HG03354 (cell line): ENCODE measurements around the gene CLMP.

Source experiments
- ATAC-seq: cut with Tn5 transposase; IDR thresholded peaks from one replicate; pipeline ENCODE4 v1.9.1; 2021; ENCODE audit warnings: mild to moderate bottlenecking; ENCODE audit not compliant: unreplicated experiment, poor library complexity, severe bottlenecking

Gene CLMP

GRCh38 chr11:123194337-123195187, 486 bp downstream of the CLMP start:
- ATAC-seq = no peak

- no peak for ATAC-seq
Measured at GRCh38 chr11:123193742-123194141, 1.3 kb downstream of the CLMP start.

- ATAC-seq = no peak
Measured at GRCh38 chr11:123191939-123192338, 3.1 kb downstream of the CLMP start.

GRCh38 chr11:123190518-123190917, 4.5 kb downstream of the CLMP start:
- ATAC-seq = no peak

GRCh38 chr11:123188508-123189165, 6.4 kb downstream of the CLMP start:
- no peak for ATAC-seq

GRCh38 chr11:123187665-123188507, 7.2 kb downstream of the CLMP start:
- ATAC-seq = no peak

GRCh38 chr11:123187248-123187647, 7.8 kb downstream of the CLMP start:
- ATAC-seq = no peak

- no peak for ATAC-seq
Measured at GRCh38 chr11:123186286-123186685, 8.8 kb downstream of the CLMP start.

- no peak for ATAC-seq
Measured at GRCh38 chr11:123185326-123185725, 9.7 kb downstream of the CLMP start.

- ATAC-seq = no peak
Measured at GRCh38 chr11:123184531-123184930, 10.5 kb downstream of the CLMP start.

GRCh38 chr11:123183391-123184099, 11.5 kb downstream of the CLMP start:
- peak; percentile 45 for ATAC-seq

GRCh38 chr11:123181767-123182500, 13.1 kb downstream of the CLMP start:
- no peak for ATAC-seq

- ATAC-seq = no peak
Measured at GRCh38 chr11:123181075-123181474, 14.0 kb downstream of the CLMP start.

GRCh38 chr11:123180574-123180973, 14.5 kb downstream of the CLMP start:
- ATAC-seq = no peak

- no peak for ATAC-seq
Measured at GRCh38 chr11:123180166-123180565, 14.9 kb downstream of the CLMP start.

GRCh38 chr11:123179586-123179985, 15.5 kb downstream of the CLMP start:
- ATAC-seq = no peak

GRCh38 chr11:123178186-123178585, 16.9 kb downstream of the CLMP start:
- ATAC-seq = no peak

GRCh38 chr11:123176785-123177184, 18.3 kb downstream of the CLMP start:
- no peak for ATAC-seq
